Measurements from ENCODE around the gene ANGPTL2. TPM values are rescaled to one million over a fixed set of nuclear protein-coding genes. Genes with fewer than 3 reads are reported as not detected.
"Not testable (repeated sequence)": the region's sequence is repeated elsewhere in the genome, so short reads cannot be mapped to it uniquely, and the experiment has no call there.

ANGPTL2 gene, protein sequence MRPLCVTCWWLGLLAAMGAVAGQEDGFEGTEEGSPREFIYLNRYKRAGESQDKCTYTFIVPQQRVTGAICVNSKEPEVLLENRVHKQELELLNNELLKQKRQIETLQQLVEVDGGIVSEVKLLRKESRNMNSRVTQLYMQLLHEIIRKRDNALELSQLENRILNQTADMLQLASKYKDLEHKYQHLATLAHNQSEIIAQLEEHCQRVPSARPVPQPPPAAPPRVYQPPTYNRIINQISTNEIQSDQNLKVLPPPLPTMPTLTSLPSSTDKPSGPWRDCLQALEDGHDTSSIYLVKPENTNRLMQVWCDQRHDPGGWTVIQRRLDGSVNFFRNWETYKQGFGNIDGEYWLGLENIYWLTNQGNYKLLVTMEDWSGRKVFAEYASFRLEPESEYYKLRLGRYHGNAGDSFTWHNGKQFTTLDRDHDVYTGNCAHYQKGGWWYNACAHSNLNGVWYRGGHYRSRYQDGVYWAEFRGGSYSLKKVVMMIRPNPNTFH
- 13.1 TPM for polyA plus RNA-seq (2013, experiment 1 of 2; ENCODE audit: insufficient read length)
- 25.1 TPM for polyA plus RNA-seq (2013, experiment 2 of 2; ENCODE audit: insufficient read length)

DNA sequence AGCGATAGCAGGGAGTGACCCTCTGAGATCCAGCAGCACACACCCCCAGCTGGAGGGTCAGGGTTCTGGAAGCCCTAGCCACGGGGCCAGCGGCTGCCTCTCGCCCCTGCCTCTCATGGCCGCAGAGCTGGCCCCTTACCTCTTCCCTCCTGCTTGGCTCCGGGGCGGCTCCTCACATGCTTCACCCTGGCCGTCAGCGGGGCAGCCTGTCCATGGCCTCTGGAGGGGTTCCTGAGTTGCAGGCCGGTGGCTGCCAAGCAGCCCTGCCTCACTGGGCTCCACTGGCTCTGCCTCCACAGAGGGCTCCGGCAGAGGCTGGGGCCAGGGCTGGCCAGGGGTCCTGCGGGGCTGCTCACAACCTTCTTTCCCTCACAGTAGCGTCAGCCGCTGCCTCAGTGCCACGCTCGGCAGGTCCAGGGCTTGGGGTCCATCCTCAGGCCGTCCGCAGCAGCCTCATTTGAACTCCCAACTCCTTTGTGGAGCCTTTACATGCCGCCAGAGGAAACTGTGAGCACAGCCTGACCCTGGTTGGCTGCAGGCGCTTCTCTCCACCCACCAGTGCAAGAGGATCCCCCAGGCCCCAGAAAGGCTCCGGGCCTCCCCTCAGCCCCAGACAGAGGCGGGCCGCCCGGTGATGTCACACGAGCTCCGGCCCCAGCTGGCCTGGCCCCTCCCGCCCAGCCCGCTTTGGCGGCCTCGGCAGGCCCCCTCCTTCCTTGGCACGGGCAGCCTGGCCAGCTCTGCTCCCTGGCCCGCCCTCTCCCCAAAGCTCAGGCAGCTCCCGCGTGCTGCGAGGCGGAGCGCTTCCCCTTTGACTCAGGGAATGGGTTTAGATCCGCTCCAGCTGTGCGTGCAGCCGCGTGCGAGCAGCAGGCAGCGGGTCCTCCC lies at the start of gene ANGPTL2:
Gene ANGPTL2 (minus strand): TSS at position 460 of the 888 bp plus-strand sequence. CDS start 13,904 bp downstream, outside the sequence.
- peak; percentile 90 for DNase-seq

DNA sequence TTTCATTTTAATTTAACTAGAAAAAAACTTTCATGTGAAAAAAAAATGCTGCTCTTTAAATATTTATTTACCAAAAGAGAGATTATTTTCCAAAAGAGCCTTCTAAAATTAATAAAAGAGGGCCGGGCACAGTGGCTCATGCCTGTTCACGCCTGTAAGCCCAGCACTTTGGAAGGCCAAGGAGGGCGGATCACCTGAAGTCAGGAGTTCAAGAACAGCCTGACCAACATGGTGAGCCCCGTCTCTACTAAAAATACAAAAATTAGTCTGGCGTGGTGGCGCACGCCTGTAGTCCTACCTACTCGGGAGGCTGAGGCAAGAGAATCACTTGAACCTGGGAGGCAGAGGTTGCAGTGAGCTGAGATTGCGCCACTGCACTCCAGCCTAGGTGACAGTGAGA lies 48.9 kb upstream of the ANGPTL2 start:
- DNase-seq = not testable (repeated sequence)

DNA sequence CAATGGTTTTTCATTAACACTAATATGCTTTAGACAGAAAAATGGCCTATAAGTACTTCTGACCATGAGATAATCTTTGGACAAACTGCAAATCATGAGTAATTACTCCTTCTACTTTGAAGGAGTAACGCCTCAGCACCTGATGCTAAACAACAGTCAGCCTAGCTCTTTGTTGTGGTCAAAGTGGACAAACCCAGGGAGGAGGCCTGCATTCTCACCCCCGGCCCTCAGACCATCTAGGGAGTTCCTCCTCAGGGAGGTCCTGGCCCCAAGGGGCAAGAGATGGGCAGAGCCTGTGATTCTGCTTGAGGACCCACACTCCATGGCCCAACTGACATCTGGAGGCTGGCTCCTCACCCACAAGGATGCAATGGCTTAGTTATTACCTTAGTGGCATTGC lies 48.2 kb upstream of the ANGPTL2 start:
- no peak for DNase-seq

DNA sequence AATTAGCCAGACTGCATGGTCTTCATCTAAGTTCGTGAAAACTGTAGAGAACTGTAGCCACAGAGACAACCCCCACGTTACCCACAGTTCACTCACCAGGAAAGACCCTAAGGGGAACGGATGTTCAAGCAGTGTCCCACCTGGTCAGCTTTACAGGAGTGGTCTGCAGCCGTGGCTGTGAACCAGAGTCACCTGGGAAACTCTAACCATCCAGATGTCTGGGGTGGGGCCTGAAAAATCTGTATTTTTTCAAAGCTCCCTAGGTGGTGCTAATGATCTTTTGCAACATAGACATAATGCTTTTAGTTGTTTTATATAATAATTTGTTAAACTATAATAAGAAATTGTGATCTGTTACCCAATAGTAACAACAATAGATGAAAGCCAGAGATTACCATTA lies 47.7 kb upstream of the ANGPTL2 start:
- no peak for DNase-seq

DNA sequence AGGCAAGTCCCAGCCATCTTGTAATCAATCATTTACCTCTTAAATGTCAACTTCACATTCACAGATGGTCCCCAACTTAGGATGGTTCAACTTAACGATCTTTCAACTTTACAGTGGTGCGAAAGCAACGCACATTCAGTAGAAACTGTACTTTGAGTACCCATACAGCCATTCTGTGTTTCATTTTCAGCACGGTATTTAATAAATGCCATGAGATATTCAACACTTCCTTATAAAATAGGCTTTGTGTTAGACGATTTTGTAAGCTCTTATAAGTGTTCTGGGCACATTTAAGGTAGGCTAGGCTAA lies 47.1 kb upstream of the ANGPTL2 start:
- DNase-seq = no peak

DNA sequence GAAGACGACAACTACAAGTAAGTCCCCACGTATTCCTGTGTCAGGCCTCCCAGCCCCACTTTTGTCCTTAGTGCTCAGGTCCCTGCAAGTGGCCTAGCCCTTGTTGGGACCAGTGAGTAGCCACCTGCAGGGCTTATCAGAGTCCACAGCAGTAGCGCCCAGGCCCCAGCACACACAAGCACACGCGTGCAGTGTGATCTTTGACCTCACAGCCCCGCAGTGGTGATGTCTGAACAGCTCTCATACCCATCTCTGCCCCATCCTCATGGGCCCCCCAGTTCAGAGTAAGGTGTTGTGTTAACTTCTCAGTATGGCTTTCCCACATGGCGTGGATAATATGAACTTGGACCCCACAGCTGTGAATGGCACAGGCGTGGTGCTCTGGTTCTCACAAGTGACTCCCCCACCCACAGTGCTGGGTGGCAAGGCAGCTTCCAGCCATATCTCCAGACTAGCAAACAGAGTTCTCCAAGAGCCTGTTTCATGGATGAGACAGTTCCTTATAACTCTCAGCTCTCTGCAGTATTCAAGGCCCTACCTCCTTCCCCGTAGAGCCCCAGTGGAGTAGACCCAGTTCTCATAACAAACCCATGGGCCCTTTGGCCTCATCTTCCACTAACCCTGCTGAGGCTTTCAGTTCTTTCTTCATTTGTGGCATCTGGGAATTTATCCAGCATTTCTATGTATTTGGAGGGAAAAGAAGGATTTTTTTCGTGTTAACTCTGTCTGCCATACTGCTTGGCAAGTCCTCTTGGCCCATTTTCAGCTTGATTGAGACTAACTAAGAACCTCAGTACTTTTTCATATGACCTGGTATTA lies 46.5 kb upstream of the ANGPTL2 start:
- no peak for DNase-seq

DNA sequence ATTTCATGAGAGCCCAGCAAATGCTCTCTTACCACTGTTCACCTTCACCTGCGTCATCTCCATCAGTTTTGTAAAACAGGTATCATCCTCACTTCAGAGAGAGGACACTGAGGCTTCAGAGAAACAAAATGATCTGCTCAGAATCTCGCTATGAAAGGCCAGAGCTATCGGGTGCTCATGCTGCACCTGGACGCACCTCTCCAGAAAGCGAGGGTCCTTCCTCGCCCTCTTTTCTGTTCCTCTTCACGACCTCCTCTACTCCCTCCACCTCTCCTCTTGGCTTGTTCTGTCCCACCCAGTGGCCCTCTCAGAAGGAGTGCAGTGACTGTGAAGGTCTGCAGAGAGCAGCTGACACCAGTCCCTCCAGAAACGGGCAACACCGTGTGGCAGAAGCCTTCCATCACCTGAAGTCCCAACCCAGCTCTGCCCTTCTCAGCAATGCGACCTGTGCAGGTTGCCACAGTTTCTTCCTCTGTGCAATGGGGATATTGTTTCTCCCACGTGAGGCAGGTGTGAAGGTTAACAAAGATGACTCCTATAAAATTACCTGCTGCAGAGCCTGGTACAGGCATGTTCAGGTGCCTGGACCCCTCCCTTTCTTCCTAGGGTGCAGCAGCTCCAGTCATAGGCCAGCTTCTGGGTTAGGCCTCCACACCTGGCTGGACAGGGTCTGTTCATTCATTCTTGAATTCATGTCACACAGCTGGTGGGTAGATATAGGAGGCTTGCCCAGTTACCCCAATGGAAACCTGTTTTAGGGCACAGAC lies 45.3 kb upstream of the ANGPTL2 start:
- DNase-seq = no peak

DNA sequence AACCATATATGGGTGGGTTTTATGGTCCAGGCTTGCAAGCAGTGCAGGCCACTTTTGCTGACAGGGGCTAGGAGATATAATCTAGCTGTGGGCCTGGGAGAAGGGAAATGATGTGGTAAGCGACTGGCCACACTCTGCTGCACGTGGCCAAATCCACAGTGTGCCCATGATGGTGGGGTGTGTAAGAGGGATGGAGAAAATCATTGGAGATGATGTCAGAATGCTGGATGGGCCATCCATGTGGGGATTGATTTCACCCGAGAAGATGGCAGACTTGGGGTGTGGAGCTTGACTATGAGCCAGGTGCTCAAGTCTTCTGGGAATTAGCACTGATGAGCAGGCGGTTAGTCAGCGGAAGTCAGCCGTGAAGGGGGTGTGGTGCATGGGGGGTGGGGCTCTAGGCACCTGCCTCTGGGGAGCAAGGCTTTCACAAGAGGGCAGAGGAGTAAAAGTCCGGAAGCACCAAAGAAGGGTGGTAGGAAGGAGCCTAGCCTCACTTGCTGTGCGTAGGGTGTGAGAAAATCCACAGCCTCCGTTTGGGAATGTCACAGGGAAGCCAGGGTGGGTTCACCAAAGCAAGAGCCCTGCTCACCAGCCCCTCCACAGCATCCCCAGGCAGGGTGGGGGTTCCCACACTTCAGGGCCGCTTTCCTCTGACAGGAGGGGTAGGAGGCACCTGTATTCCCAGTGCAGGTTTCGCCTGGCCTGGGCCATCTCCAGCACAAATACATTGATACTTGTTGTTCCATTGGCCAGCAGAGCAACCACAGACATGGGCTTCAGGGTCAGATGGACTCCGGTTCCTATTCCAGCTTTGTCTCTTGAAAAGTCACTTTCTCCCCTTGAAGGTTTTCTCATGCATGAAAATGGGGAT lies 44.5 kb upstream of the ANGPTL2 start:
- DNase-seq = no peak

DNA sequence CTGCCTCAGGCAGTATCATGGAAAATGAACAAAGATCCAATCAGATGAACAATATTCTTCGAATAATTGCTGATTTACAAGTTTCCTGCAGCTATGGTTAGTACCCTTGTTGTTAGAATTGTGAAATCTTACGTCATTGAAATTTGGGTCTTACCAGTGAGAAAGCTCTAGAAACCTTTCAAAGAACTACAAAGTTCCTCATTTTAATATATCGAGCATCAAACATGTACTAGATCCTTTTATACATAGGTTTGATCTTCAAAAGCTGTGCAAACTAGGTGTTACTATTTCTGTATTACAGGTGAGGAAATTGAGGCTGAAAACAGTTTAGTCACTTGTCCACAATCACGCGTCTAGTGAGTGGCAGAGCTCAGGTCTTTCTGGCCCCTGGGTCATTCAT lies 43.7 kb upstream of the ANGPTL2 start:
- DNase-seq = no peak

DNA sequence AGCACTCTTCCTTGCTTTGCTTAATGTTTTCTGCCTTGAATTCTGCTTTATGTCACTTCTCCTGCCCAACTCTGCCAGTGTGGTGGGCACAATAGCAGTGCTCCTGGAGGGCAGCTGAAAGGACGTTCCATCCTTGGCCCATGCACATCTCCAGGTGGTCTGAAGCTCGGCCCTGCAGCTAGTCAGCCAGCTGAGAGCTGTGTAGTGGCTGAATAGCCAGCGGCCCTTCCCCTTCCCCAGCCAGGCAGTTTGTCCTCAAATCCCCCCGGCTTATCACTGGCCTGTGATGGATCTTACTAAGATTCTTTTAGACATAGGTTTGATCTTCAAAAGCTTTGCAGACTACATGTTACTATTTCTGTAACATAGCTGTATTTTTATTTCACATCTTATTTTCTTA lies 42.7 kb upstream of the ANGPTL2 start:
- no peak for DNase-seq

DNA sequence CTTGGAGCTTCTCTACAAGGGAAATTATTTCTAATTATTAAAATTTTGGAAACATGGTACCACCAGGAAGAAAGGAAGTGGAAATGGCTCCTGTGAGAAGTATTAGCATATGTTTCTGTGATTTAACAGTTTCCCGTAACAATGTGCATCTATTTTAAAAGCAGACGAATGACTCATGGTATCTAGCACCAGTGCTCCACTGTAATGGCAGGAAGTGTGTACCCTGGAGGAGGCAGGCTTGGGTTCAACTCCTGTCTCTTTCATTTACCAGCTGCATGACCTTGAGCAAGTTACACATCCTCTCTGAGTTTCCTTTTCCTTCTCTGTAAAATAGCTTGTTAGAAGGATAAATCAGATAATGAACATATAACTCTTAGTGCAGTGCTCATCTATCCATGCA lies 41.0 kb upstream of the ANGPTL2 start:
- DNase-seq = peak; percentile 72

DNA sequence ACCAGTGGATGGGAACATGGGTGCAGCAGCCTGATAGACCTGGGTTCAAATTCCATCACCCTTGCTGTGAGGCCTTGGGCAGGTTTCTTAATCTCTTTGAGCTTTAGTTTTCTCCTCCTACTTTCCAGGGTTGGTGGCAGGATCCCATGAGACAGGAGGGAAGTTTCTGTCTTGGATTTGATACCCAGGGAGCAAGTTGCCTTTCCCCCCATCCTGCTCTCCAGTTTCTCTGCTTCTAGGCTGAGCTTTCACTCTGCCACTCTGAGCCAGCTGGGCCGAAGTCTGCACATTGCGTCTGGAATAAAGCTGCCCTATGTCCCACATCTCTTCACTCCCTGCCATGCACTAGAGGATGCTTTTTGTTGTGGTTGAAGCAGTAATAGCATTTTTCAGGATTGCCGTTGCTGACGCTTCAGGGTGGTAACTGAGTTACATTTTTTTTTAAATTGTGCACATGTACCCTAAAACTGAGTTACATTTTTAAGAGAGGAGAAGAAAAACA lies 40.5 kb upstream of the ANGPTL2 start:
- DNase-seq = no peak

DNA sequence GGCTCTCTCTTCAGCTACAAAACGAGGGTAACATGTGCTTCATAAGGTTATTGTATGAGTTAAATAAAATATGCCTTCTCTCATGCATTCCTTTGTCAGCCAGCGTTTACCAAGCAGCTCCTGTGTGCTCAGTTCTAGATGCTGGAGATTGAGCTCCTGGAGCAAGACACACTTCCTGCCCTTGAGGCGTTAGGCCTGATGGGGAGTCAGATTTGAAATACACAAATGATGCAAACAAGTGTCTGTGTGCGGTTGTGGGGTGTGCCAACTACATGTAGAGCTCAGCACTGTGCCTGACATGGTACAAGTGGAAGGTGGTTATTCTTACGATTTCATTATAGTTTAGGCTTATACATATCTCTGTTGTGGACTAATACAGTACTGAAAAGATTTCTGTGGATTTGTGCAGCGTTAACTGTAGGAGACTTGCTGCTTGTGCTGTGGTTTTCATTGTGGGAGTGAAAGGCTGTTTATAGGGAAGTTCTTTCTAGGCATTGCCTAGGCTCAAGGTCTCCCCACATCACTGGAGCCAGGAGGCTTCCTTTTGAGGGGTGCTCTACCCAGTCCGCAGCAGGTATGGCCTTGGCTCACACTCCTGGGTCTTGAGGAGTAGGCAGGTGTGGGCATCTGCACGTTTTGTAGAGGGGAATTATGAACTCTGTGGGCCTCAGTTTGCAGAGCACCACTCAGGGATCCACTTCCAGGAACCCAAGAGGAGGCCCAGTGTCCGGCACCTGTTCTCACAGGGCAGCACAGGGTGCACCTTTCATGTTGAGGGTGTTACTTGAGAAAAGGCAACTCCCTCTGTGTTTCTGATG lies 39.8 kb upstream of the ANGPTL2 start:
- no peak for DNase-seq

DNA sequence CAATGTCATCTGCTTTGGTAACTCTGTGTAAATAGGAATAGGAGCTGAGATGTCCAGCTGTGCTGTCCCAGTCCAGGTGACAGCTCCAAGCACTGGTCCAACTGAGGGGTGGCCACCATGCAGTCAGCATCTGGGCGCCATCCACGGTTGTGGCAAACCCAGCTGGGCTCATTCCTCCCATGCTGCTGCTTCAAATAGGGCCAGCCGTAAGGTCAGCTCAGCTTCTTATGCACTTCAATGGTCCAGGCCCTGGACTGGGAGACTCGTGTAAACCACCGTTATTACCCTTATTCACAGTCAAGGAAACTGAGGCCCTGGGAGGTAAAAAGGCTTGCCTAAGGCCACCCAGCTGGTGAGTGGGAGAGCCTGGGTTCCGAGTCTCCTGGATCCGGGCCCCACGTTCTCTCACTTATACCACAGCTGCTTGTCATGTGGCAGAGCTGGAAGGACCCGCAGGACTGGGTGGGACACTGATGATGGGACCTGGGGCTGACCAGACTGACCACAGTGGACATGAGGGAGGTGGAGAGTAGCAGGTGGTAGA lies 38.7 kb upstream of the ANGPTL2 start:
- no peak for DNase-seq

DNA sequence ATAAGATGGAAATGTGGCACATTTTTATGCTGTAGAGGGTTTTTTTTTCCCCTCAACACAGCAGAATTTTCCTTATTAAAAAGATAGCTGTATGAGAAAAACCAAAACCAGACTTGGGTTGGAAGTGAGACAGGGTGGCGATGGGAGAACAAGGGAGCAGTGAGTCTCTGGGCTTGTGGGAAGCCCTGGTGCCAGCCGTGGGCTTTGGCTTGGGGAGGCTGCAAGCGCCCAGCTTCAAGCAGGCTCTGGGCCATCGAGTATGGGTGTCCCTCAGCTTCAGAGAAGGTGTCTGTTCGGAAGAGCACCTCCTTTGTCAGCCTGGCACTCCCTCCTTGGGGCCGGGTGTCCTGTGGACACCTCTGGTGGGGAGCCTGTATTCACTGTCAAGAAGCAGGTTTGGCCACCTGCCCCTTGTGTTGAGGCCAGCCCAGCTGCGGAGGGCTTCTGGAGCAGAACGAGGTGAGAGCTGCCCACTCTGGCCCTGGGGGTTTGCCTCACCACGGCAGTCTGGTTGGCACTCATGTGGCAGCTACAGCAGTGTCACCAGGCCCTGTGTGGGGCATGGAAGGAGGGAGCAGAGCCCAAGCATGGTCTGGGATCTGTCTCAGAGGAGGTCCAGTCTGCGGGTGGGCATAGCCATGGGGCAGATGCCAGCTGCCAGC lies 37.6 kb upstream of the ANGPTL2 start:
- no peak for DNase-seq

DNA sequence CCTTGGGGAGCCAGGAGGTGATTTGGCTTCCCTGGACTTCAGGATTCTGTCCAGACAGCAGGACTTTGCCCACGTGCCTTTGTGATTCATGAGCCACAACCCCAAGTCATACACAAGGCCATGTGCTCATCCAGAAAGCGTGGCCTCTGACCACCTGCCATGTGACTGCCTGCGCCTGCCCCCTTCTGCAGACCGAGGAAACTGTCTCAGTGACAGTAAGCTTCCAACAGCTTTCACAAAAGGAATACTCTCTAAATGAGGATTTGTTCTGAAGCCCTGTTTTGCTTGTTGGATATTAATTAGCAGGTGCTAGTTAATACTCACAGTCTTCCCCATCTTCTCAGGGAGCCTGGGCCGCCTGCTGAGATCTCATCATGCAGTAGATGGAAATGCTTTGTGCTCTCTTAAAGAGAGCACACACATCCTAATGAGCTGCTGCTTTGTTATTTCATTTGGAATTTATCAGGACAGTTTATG lies 36.9 kb upstream of the ANGPTL2 start:
- DNase-seq = peak; percentile 73

DNA sequence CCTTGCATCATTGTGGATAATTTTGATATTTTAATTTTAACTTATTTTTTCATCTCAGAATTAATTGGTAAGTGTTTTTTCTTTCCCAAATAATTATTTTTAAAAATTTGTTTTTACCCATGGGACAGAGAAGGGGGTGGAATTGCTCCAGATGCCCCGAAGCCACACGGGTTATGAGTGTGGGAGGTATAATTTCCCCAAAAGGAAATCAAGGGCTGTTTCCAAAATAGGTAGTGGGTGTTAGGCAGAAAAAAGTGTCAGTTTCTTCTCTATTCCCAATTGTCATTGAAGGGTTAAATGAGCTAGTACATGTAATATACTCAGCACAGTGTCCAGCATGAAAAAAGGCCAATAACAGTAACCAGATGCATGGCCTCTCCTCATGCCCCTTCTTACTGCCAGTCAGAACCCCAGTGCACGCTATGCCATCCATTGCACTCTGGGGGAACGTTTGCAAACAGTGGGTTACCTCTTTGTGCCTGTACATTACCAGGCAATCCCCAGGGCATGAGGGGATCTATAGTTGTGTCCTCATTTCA lies 36.4 kb upstream of the ANGPTL2 start:
- no peak for DNase-seq

DNA sequence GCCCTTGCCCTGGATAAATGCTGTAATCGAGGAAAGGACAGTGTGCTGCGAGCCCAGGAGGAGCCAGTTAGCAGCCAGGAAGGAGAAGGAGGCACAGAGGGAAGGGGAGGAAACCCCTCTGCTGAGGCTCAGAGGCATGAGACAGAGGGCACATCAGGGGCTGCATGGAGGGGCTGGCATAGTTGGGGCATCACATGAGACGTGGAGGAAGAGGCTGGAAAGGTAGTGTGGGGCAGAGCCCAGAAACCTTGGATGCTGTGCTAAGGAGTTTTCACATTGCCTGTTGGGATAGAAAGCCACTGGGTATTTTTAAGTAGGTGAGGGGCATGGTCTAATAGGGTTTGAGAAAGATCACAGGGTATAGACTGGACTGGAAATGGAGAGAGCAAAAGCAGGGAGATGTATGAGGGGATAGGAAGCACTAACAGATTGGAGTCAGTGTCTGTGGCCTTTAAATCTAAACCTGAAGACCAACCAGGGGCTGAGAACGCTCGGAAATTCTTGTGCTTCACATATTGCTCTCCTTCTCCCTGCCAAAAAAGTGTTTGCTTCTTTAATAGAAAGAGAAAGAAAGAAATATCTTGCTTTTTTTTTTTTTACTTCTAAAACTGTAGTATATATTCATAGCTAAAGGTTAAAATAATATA lies 33.0 kb upstream of the ANGPTL2 start:
- DNase-seq = no peak

Measured in fibroblast of skin of back (primary cell).